ENCODE results near the gene DCN. TPM values are rescaled to one million over a fixed set of nuclear protein-coding genes. Genes with fewer than 3 reads are reported as not detected.

The DCN gene, protein sequence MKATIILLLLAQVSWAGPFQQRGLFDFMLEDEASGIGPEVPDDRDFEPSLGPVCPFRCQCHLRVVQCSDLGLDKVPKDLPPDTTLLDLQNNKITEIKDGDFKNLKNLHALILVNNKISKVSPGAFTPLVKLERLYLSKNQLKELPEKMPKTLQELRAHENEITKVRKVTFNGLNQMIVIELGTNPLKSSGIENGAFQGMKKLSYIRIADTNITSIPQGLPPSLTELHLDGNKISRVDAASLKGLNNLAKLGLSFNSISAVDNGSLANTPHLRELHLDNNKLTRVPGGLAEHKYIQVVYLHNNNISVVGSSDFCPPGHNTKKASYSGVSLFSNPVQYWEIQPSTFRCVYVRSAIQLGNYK
- total RNA-seq (1,000 to 10,000 TPM in 3 of 4 donors, 100 to 1,000 TPM in 1; 675 to 1,612 (median 1,535) TPM), polyA plus RNA-seq (100 to 1,000 TPM in 2 of 3 donors, 10 to 100 TPM in 1; 41.2 to 380 (median 180) TPM)

DNA sequence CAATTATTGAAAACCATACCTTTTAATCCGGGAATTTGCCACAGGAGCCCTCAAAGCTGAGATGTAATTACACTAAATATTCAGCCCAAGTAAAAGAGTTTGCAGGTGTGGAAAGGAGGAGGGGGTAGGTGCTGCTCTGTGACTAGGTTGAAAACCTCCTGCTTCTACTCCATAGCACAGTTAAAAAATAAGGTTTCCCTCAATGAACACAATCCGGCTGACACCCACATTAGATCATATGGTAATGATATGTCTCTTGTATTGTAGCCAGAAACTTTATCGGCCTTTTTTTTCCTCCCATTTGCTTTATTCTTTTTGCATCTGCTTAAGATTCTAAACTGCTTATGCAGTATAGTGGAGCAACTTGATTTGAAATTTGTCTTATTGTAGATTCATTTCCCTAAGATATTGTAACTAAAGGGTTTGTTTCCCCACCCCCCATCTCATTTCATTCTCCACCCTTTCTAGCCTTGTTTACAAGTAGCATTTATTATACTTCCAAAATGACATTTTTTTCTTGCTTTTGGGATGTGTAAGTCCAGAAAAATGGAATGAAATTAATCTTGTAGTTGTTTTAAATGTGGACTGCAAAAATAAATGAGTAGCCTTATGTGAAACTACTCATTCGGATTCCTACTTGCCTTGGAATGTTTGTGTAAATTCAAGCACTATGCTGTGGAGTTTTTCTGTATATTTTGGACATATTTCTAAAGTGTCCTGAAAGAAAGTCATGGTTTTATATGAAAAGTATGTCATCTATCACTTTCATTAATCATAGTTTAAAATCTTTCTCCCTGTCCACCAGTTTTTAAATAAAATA is at the start of gene DCN:
DCN (minus strand) TSS at position 182 of the 820 bp plus-strand sequence. CDS start 4,265 bp downstream, outside the sequence.
- peak within 1 kb of the TSS; percentile 60 to 75 (median 70) for H3K27ac ChIP-seq
- no peaks in the 10 kb centered on the region for H3K27me3 ChIP-seq
- peaks cover 0 to 54% (median 20%) of the 10 kb centered on the region in 4 donors for H3K4me1 ChIP-seq
- H3K4me3 ChIP-seq, result peak within 1 kb of the TSS; percentile 18 to 40 (median 37)
- no peaks in the 10 kb centered on the region for H3K36me3 ChIP-seq
- intact Hi-C loops (cut with DNase I), result no loop called here
- TF ChIP-seq, protein P1, sequence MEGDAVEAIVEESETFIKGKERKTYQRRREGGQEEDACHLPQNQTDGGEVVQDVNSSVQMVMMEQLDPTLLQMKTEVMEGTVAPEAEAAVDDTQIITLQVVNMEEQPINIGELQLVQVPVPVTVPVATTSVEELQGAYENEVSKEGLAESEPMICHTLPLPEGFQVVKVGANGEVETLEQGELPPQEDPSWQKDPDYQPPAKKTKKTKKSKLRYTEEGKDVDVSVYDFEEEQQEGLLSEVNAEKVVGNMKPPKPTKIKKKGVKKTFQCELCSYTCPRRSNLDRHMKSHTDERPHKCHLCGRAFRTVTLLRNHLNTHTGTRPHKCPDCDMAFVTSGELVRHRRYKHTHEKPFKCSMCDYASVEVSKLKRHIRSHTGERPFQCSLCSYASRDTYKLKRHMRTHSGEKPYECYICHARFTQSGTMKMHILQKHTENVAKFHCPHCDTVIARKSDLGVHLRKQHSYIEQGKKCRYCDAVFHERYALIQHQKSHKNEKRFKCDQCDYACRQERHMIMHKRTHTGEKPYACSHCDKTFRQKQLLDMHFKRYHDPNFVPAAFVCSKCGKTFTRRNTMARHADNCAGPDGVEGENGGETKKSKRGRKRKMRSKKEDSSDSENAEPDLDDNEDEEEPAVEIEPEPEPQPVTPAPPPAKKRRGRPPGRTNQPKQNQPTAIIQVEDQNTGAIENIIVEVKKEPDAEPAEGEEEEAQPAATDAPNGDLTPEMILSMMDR (IDR thresholded peaks at IDR 0.05), result no peak
- peak in 1 of 4 donors; percentile 47 for TF ChIP-seq POLR2AphosphoS5 (IDR thresholded peaks at IDR 0.05)
- 62 to 69% methylated on average over 4 of the region's 4 CpGs for WGBS, 2 donors
- no peaks in the 10 kb centered on the region for H3K9me3 ChIP-seq
- no peak for DNase-seq

GRCh38 chr12:91230841-91231240 is 48.2 kb upstream of the DCN start:
- H3K36me3 ChIP-seq, result no peaks in the 10 kb centered on the region
- no peaks in the 10 kb centered on the region for H3K27me3 ChIP-seq
- no peaks in the 10 kb centered on the region for H3K9me3 ChIP-seq
- H3K4me1 ChIP-seq, result no peaks in the 10 kb centered on the region
- no peak for TF ChIP-seq POLR2AphosphoS5 (IDR thresholded peaks at IDR 0.05)
- no peak for TF ChIP-seq POLR2A (IDR thresholded peaks at IDR 0.05)
- no peak for TF ChIP-seq EP300 (IDR thresholded peaks at IDR 0.05)
- TF ChIP-seq, protein P1 (IDR thresholded peaks at IDR 0.05), result no peak
- intact Hi-C loops (cut with DNase I), result no loop called here
- no peak overlapping the region for H3K4me3 ChIP-seq
- no peak overlapping the region for H3K27ac ChIP-seq
- DNase-seq, result no peak

DNA sequence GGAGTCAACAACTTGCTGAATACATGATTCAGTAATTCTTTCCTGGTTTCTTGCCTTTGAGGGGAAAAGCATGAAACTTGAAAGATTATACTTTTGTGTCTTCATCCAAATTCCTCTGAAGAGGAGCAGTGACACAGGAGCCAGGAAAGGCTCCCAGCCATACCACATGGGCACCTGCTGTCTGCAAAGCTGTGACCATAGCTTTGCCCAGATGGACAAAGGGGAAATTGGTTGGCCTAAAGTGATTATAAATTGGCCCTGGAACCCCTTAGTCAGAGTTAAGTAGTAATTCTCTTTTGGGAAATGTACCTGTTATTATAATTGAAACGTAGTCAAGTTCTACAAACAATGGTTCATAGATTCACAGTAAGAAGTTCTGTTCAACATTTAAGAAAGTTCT is 44.3 kb upstream of the DCN start:
- no peak for TF ChIP-seq EP300 (IDR thresholded peaks at IDR 0.05)
- TF ChIP-seq, protein P1 (IDR thresholded peaks at IDR 0.05), result no peak
- TF ChIP-seq POLR2AphosphoS5 (IDR thresholded peaks at IDR 0.05), result no peak
- no peak for TF ChIP-seq POLR2A (IDR thresholded peaks at IDR 0.05)
- H3K36me3 ChIP-seq, result no peaks in the 10 kb centered on the region
- no peak for DNase-seq
- 77 to 89% methylated on average over 1 of the region's 1 CpG for WGBS, 2 donors
- H3K27me3 ChIP-seq, result no peaks in the 10 kb centered on the region
- no peak overlapping the region for H3K27ac ChIP-seq
- no peak overlapping the region for H3K4me3 ChIP-seq
- intact Hi-C loops (cut with DNase I), result no loop called here
- no peaks in the 10 kb centered on the region for H3K4me1 ChIP-seq
- H3K9me3 ChIP-seq, result no peaks in the 10 kb centered on the region

DNA sequence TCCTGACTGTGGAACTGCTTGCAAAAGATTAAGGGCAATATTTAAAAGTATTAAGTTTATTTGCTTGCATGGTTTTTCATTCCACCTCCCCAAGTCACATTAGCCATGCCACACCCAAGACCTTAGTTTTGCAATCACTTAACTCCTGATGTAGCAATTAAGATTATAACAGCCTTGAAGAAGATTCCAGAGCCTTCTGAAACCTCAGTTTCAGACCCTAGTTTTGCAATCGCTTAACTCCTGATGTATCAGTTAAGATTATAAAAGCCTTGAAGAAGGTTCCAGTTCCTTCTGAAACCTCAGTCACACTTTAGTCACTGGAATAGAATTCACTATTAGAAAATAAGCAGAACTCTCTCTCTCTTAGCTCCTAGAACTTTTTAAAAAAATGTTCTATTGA is 42.7 kb upstream of the DCN start:
- H3K9me3 ChIP-seq, result no peaks in the 10 kb centered on the region
- 77 to 90% methylated on average over 1 of the region's 1 CpG for WGBS, 2 donors
- intact Hi-C loops (cut with DNase I), result no loop called here
- H3K4me3 ChIP-seq, result no peak overlapping the region
- peak overlapping the region in 2 of 4 donors; percentile 15 to 35 for H3K27ac ChIP-seq
- no peaks in the 10 kb centered on the region for H3K36me3 ChIP-seq
- no peak for DNase-seq
- TF ChIP-seq POLR2AphosphoS5 (IDR thresholded peaks at IDR 0.05) (peak in 2 of 4 donors; percentile 8 to 25), EP300 (IDR thresholded peaks at IDR 0.05) (no peak), POLR2A (IDR thresholded peaks at IDR 0.05) (no peak)
- TF ChIP-seq, protein P1 (IDR thresholded peaks at IDR 0.05), result no peak
- no peaks in the 10 kb centered on the region for H3K27me3 ChIP-seq
- H3K4me1 ChIP-seq, result no peaks in the 10 kb centered on the region
